ENCODE results near the gene GAL3ST1.
"Not testable (repeated sequence)": the region's sequence is repeated elsewhere in the genome, so short reads cannot be mapped to it uniquely, and the experiment has no call there.

DNA sequence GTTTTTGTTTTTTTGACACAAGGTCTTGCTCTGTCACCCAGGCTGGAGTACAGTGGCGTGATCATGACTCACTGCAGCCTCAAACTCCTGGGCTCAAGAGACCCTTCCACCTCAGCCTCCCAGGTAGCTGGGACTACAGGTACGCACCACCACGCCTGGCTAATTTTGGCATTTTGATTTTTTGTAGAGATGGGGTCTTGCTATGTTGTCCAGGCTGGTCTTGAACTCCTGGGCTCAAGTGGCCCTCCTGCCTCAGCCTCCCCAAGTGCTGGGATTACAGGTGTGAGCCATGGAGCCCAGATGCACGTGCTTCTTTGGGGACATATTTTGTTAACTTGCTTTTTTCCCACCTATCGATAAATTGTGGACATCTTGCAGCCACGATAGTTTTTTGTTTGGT lies 7.2 kb downstream of the GAL3ST1 start:
- TF ChIP-seq, protein P1, sequence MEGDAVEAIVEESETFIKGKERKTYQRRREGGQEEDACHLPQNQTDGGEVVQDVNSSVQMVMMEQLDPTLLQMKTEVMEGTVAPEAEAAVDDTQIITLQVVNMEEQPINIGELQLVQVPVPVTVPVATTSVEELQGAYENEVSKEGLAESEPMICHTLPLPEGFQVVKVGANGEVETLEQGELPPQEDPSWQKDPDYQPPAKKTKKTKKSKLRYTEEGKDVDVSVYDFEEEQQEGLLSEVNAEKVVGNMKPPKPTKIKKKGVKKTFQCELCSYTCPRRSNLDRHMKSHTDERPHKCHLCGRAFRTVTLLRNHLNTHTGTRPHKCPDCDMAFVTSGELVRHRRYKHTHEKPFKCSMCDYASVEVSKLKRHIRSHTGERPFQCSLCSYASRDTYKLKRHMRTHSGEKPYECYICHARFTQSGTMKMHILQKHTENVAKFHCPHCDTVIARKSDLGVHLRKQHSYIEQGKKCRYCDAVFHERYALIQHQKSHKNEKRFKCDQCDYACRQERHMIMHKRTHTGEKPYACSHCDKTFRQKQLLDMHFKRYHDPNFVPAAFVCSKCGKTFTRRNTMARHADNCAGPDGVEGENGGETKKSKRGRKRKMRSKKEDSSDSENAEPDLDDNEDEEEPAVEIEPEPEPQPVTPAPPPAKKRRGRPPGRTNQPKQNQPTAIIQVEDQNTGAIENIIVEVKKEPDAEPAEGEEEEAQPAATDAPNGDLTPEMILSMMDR (IDR thresholded peaks at IDR 0.05; ENCODE audit: low read depth, low read length, poor library complexity, severe bottlenecking) = not testable (repeated sequence)
- not testable (repeated sequence) for TF ChIP-seq EZH2phosphoT487 (IDR thresholded peaks at IDR 0.05; ENCODE audit: borderline replicate concordance, low read length)
